ENCODE measurements around the gene NAP1L4.

NAP1L4 gene

GRCh38 chr11:3010521-3011275 lies 18.6 kb upstream of the NAP1L4 start:
- no peak for DNase-seq (ENCODE audit: low read depth)

- DNase-seq (ENCODE audit: low read depth) = no peak
Observed at GRCh38 chr11:3010004-3010403, 17.9 kb upstream of the NAP1L4 start.

GRCh38 chr11:3009481-3009880 lies 17.4 kb upstream of the NAP1L4 start:
- no peak for DNase-seq (ENCODE audit: low read depth)

GRCh38 chr11:3008746-3009336 lies 16.7 kb upstream of the NAP1L4 start:
- DNase-seq (ENCODE audit: low read depth) = no peak

- DNase-seq (ENCODE audit: low read depth) = no peak
Observed at GRCh38 chr11:3007404-3008010, 15.4 kb upstream of the NAP1L4 start.

- no peak for DNase-seq (ENCODE audit: low read depth)
Observed at GRCh38 chr11:3006505-3007260, 14.6 kb upstream of the NAP1L4 start.

- no peak for DNase-seq (ENCODE audit: low read depth)
Observed at GRCh38 chr11:3004481-3004880, 12.4 kb upstream of the NAP1L4 start.

GRCh38 chr11:3003396-3004231 lies 11.5 kb upstream of the NAP1L4 start:
- DNase-seq (ENCODE audit: low read depth) = no peak

GRCh38 chr11:3002871-3003270 lies 10.7 kb upstream of the NAP1L4 start:
- DNase-seq (ENCODE audit: low read depth) = no peak

- DNase-seq (ENCODE audit: low read depth) = no peak
Observed at GRCh38 chr11:3002351-3002861, 10.3 kb upstream of the NAP1L4 start.

GRCh38 chr11:3001496-3001895 lies 9.4 kb upstream of the NAP1L4 start:
- no peak for DNase-seq (ENCODE audit: low read depth)

- DNase-seq (ENCODE audit: low read depth) = peak; percentile 47
Observed at GRCh38 chr11:3000032-3000961, 8.2 kb upstream of the NAP1L4 start.

- no peak for DNase-seq (ENCODE audit: low read depth)
Observed at GRCh38 chr11:2999464-2999998, 7.4 kb upstream of the NAP1L4 start.

GRCh38 chr11:2998073-2998850 lies 6.1 kb upstream of the NAP1L4 start:
- DNase-seq (ENCODE audit: low read depth) = no peak

GRCh38 chr11:2997406-2997805 lies 5.3 kb upstream of the NAP1L4 start:
- DNase-seq (ENCODE audit: low read depth) = no peak

- DNase-seq (ENCODE audit: low read depth) = no peak
Observed at GRCh38 chr11:2996976-2997375, 4.8 kb upstream of the NAP1L4 start.

- no peak for DNase-seq (ENCODE audit: low read depth)
Observed at GRCh38 chr11:2995893-2996554, 3.9 kb upstream of the NAP1L4 start.

GRCh38 chr11:2995031-2995561 lies 3.0 kb upstream of the NAP1L4 start:
- no peak for DNase-seq (ENCODE audit: low read depth)

GRCh38 chr11:2994336-2994730 lies 2.2 kb upstream of the NAP1L4 start:
- no peak for DNase-seq (ENCODE audit: low read depth)
